GM23338 (cell line): ENCODE data around the gene CMTM5. TPM values are rescaled to one million over a fixed set of nuclear protein-coding genes. Genes with fewer than 3 reads are reported as not detected.

Experiments
- ATAC-seq: fragments of 200-7000 bp; cut with Tn5 transposase; 3 replicates; pipeline ENCODE4 v1.9.1; 2020
- DNase-seq: peaks from one replicate; pipeline ENCODE4 v3.0.0-alpha.2; 2015; ENCODE audit warnings: low spot score
- H2AFZ ChIP-seq: fragments of 200-600 bp; sonication (generic); 2 replicates; pipeline ENCODE4 v1.8.0; 2016; ENCODE audit warnings: antibody characterized with exemption, mild to moderate bottlenecking, moderate library complexity
- H3F3A ChIP-seq: fragments of 200-600 bp; sonication (generic); replicated peaks from 2 replicates; pipeline ENCODE4 v1.8.0; 2017; ENCODE audit warnings: antibody characterized with exemption, mixed run types, low read depth
- H3K27ac ChIP-seq: fragments of 200-600 bp; sonication (generic); 2 replicates; pipeline ENCODE4 v1.6.1; 2016; ENCODE audit warnings: low read depth
- H3K27me3 ChIP-seq: fragments of 200-600 bp; sonication (generic); 2 replicates; pipeline ENCODE4 v1.8.0; 2016; ENCODE audit warnings: mild to moderate bottlenecking, mixed run types, moderate library complexity; ENCODE audit not compliant: insufficient read depth
- H3K36me3 ChIP-seq: fragments of 200-600 bp; sonication (generic); 2 replicates; pipeline ENCODE4 v1.8.0; 2016; ENCODE audit warnings: mild to moderate bottlenecking; ENCODE audit not compliant: insufficient read depth
- H3K4me1 ChIP-seq: fragments of 200-600 bp; sonication (generic); 2 replicates; pipeline ENCODE4 v1.8.0; 2016; ENCODE audit warnings: mild to moderate bottlenecking, moderate library complexity; ENCODE audit not compliant: insufficient read depth
- H3K4me2 ChIP-seq: fragments of 200-600 bp; sonication (generic); 2 replicates; pipeline ENCODE4 v1.7.1; 2017; ENCODE audit warnings: mixed run types
- H3K4me3 ChIP-seq: fragments of 200-600 bp; sonication (generic); 2 replicates; pipeline ENCODE4 v1.6.1; 2016; ENCODE audit warnings: mixed run types
- H3K79me2 ChIP-seq: fragments of 200-600 bp; sonication (generic); replicated peaks from 2 replicates; pipeline ENCODE4 v1.8.0; 2017; ENCODE audit warnings: mild to moderate bottlenecking; ENCODE audit not compliant: insufficient read depth
- H3K9me2 ChIP-seq: fragments of 200-600 bp; sonication (generic); 2 replicates; pipeline ENCODE4 v1.8.0; 2017; ENCODE audit not compliant: insufficient read depth
- H4K20me1 ChIP-seq: fragments of 200-600 bp; sonication (generic); replicated peaks from 2 replicates; pipeline ENCODE4 v1.8.0; 2017; ENCODE audit warnings: mild to moderate bottlenecking; ENCODE audit not compliant: insufficient read depth
- H3K27ac Mint-ChIP-seq: 2 replicates; pipeline ENCODE4 v1.8.0; 2020; ENCODE audit warnings: inconsistent platforms, mild to moderate bottlenecking, moderate library complexity, mixed read lengths
- H3K27me3 Mint-ChIP-seq: 3 replicates; pipeline ENCODE4 v1.8.0; 2022; ENCODE audit warnings: low read depth, mild to moderate bottlenecking, moderate library complexity, mixed read lengths, inconsistent platforms; ENCODE audit not compliant: insufficient read depth, poor library complexity
- H3K36me3 Mint-ChIP-seq: 3 replicates; pipeline ENCODE4 v1.8.0; 2021; ENCODE audit warnings: low read depth, mild to moderate bottlenecking, inconsistent platforms, moderate library complexity, mixed read lengths
- H3K4me1 Mint-ChIP-seq: 3 replicates; pipeline ENCODE4 v1.8.0; 2020; ENCODE audit warnings: mild to moderate bottlenecking, inconsistent platforms, mixed read lengths
- H3K4me3 Mint-ChIP-seq: 3 replicates; pipeline ENCODE4 v1.8.0; 2021; ENCODE audit warnings: moderate library complexity, mild to moderate bottlenecking, inconsistent platforms, mixed read lengths
- H3K9me3 Mint-ChIP-seq: 3 replicates; pipeline ENCODE4 v1.8.0; 2020; ENCODE audit warnings: moderate library complexity, mild to moderate bottlenecking, inconsistent platforms, mixed read lengths
- CREB1 ChIP-seq: fragments of 250-450 bp; sonication (Bioruptor Pico); IDR thresholded peaks from 2 replicates; pipeline ENCODE4 v1.5.0; 2020; ENCODE audit warnings: low read depth, mild to moderate bottlenecking, moderate library complexity
- CTCF ChIP-seq, 2 experiments: fragments of 200-600 bp in 1 of 2; sonication (generic) in 1 of 2; conservative IDR thresholded peaks; 2 replicates each; pipeline versions ENCODE4 v1.5.1 to v1.6.1; 2016 to 2017; ENCODE audit warnings: antibody characterized with exemption in 2 of 2, low read depth in 2 of 2, mild to moderate bottlenecking in 2 of 2, moderate library complexity in 1 of 2
- ETS1 ChIP-seq: IDR thresholded peaks from 2 replicates; pipeline ENCODE4 v1.6.1; 2016; ENCODE audit warnings: antibody characterized with exemption
- EZH2 ChIP-seq: fragments of 200-600 bp; sonication (generic); IDR thresholded peaks from one replicate; pipeline ENCODE4 v1.8.0; 2017; ENCODE audit warnings: antibody characterized with exemption, mild to moderate bottlenecking, low read depth; ENCODE audit not compliant: unreplicated experiment
- EZH2phosphoT487 ChIP-seq: fragments of 200-600 bp; sonication (generic); IDR thresholded peaks from one replicate; pipeline ENCODE4 v1.8.1; 2018; ENCODE audit warnings: antibody characterized with exemption; ENCODE audit not compliant: unreplicated experiment
- JUNB ChIP-seq: IDR thresholded peaks from one replicate; pipeline ENCODE4 v1.6.1; 2016; ENCODE audit warnings: antibody characterized with exemption; ENCODE audit not compliant: unreplicated experiment
- NANOG ChIP-seq: IDR thresholded peaks from 2 replicates; pipeline ENCODE4 v1.6.1; 2016; ENCODE audit warnings: antibody characterized with exemption, borderline replicate concordance
- POLR2AphosphoS5 ChIP-seq: IDR thresholded peaks from 2 replicates; pipeline ENCODE4 v1.6.1; 2016; ENCODE audit warnings: antibody characterized with exemption, low read depth
- STAT1 ChIP-seq: IDR thresholded peaks from one replicate; pipeline ENCODE4 v1.6.1; 2016; ENCODE audit warnings: antibody characterized with exemption; ENCODE audit not compliant: unreplicated experiment
- ZNF114 ChIP-seq: fragments of 250-450 bp; sonication (Bioruptor Pico); IDR thresholded peaks from 2 replicates; pipeline ENCODE4 v1.5.0; 2020; ENCODE audit warnings: mild to moderate bottlenecking, moderate library complexity
- polyA plus RNA-seq: library from polyadenylated mRNA; unstranded; fragments of >200 nt; fragmentation: Nextera tagmentation; extraction: Ambion mirVana; gene quantifications from 2 replicates; pipeline ENCODE4 v1.2.1, GENCODE V29; 2016
- total RNA-seq: library from RNA; depleted of rRNA; stranded (reverse); fragments of >200 nt; shearing (Covaris generic); gene quantifications from 2 replicates; pipeline ENCODE4 v1.2.3, GENCODE V29; 2014

CMTM5 gene
- total and polyA plus RNA-seq, 2 experiments from 2014 or later: 0.24 TPM; not detected in 1

- no peaks in the 10 kb centered on the region; the same call in 2 of the 3 replicates for H3K36me3 Mint-ChIP-seq
Observed at GRCh38 chr14:23387916-23388882, 11.4 kb downstream of the CMTM5 start.

GRCh38 chr14:23388996-23389395 is 12.2 kb downstream of the CMTM5 start:
- Histone ChIP-seq H4K20me1 (no peaks in the 10 kb centered on the region), H3K36me3 (no peaks in the 10 kb centered on the region), H3K4me1 (peaks cover 6% of the 10 kb centered on the region; the same call in 1 of the 2 replicates), H3K4me3 (no peak overlapping the region), H3K9me2 (peaks cover 16% of the 10 kb centered on the region; the same call in 1 of the 2 replicates), H3K79me2 (no peaks in the 10 kb centered on the region), H2AFZ (peak overlapping the region; percentile 76), H3K27ac (no peak overlapping the region), H3F3A (no peaks in the 10 kb centered on the region), H3K4me2 (no peak overlapping the region), H3K27me3 (no peaks in the 10 kb centered on the region)
- DNase-seq (no peak), ATAC-seq (peak; percentile 55)
- H3K4me3 Mint-ChIP-seq: no peak overlapping the region
- H3K9me3 Mint-ChIP-seq: peaks cover 3% of the 10 kb centered on the region
- no peak overlapping the region for H3K27ac Mint-ChIP-seq
- peaks cover 11% of the 10 kb centered on the region for H3K27me3 Mint-ChIP-seq
- H3K36me3 Mint-ChIP-seq: no peaks in the 10 kb centered on the region; the same call in 2 of the 3 replicates
- peaks cover 16% of the 10 kb centered on the region for H3K4me1 Mint-ChIP-seq
- no peak for TF ChIP-seq POLR2AphosphoS5
- no peak for TF ChIP-seq EZH2phosphoT487
- TF ChIP-seq NANOG: no peak
- TF ChIP-seq EZH2: no peak
- no peak for TF ChIP-seq ZNF114 (CRISPR knock-in tag)
- TF ChIP-seq ETS1: no peak
- TF ChIP-seq STAT1: no peak
- no peak for TF ChIP-seq CREB1 (CRISPR knock-in tag)
- no peak for TF ChIP-seq CTCF (conservative IDR thresholded peaks at IDR 0.05; ENCODE audit: low read depth in 2 of 2)

More at GRCh38 chr14:23387916-23388882, 11.4 kb downstream of the CMTM5 start:
- Histone ChIP-seq H3K27me3 (no peaks in the 10 kb centered on the region), H3K27ac (no peak overlapping the region), H3K36me3 (no peaks in the 10 kb centered on the region), H3K4me1 (peaks cover 6% of the 10 kb centered on the region; the same call in 1 of the 2 replicates), H3F3A (no peaks in the 10 kb centered on the region), H3K79me2 (no peaks in the 10 kb centered on the region), H3K9me2 (peaks cover 10% of the 10 kb centered on the region; the same call in 1 of the 2 replicates), H3K4me2 (no peak overlapping the region), H3K4me3 (no peak overlapping the region), H2AFZ (0 out of 2 replicates have a peak overlapping the region, but pooled peaks have one; percentile 76), H4K20me1 (no peaks in the 10 kb centered on the region)
- Mint-ChIP-seq H3K4me3 (no peak overlapping the region), H3K27ac (no peak overlapping the region), H3K27me3 (peaks cover 9% of the 10 kb centered on the region), H3K9me3 (no peaks in the 10 kb centered on the region; the same call in 1 of the 3 replicates), H3K4me1 (peaks cover 16% of the 10 kb centered on the region)
- ATAC-seq (no peak), DNase-seq (no peak)
- TF ChIP-seq ETS1: no peak
- TF ChIP-seq CREB1 (CRISPR knock-in tag): no peak
- no peak for TF ChIP-seq JUNB
